Epithelial cell of esophagus (primary cell): ENCODE results near the gene ARAP1.

Experiments
- DNase-seq: peaks from one replicate; pipeline ENCODE4 v3.0.0; 2010; ENCODE audit warnings: low read depth
- H3K4me3 ChIP-seq: 2 replicates; pipeline ENCODE4 v1.5.1; 2011; ENCODE audit warnings: mild to moderate bottlenecking, low read length, control low read depth
- TF ChIP-seq, protein P1 (sequence below): IDR thresholded peaks from 2 replicates; pipeline ENCODE4 v1.5.1; 2011; ENCODE audit warnings: low read depth, mild to moderate bottlenecking, low read length, control low read depth, inconsistent platforms; ENCODE audit not compliant: insufficient read depth; ENCODE audit errors: missing control alignments

The ARAP1 gene

DNA sequence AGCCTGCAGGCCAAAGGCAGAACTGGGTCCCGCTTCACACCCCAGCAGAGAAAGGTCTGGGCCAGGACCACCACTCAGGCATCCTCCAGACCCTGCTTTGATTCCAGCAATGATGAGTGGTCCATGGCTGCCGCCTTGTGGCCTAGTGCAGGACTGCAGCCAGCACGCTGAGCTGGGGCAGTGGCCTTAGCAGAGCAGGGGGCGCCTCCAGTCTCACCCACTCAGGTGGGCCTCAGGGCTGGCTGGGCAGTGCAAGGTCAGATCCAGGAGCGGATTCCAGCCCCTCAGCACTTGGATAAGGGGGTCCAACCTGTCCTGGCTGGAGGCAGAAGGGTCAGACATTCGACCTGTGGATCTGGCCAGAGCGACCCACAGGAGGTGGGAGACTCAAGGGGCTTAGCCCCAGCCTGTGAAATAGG is 68.4 kb downstream of the ARAP1 start:
- peak; percentile 47 for DNase-seq
- H3K4me3 ChIP-seq: no peak overlapping the region
- TF ChIP-seq, protein P1, sequence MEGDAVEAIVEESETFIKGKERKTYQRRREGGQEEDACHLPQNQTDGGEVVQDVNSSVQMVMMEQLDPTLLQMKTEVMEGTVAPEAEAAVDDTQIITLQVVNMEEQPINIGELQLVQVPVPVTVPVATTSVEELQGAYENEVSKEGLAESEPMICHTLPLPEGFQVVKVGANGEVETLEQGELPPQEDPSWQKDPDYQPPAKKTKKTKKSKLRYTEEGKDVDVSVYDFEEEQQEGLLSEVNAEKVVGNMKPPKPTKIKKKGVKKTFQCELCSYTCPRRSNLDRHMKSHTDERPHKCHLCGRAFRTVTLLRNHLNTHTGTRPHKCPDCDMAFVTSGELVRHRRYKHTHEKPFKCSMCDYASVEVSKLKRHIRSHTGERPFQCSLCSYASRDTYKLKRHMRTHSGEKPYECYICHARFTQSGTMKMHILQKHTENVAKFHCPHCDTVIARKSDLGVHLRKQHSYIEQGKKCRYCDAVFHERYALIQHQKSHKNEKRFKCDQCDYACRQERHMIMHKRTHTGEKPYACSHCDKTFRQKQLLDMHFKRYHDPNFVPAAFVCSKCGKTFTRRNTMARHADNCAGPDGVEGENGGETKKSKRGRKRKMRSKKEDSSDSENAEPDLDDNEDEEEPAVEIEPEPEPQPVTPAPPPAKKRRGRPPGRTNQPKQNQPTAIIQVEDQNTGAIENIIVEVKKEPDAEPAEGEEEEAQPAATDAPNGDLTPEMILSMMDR: peak; percentile 92

DNA sequence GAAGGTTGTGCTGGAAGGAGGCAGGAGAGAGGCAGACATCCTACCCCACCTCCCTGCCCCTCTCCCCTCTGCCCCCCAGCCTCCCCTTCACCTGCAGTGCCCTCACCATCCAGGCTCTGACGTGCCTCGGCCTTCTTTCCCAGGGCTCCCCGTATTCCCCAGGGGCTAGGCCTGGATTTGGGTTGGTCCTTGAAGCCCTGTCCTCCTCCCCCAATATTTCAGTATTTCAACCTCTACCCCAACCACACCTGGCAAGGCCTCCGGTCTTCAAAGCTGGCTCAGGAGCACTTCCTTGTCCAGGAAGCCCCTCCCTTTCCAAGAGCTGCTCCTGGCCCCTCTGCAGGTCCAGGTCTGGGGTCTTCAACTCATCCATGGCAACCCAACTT is 69.4 kb downstream of the ARAP1 start:
- TF ChIP-seq, protein P1: no peak
- H3K4me3 ChIP-seq: no peak overlapping the region
- DNase-seq: no peak

DNA sequence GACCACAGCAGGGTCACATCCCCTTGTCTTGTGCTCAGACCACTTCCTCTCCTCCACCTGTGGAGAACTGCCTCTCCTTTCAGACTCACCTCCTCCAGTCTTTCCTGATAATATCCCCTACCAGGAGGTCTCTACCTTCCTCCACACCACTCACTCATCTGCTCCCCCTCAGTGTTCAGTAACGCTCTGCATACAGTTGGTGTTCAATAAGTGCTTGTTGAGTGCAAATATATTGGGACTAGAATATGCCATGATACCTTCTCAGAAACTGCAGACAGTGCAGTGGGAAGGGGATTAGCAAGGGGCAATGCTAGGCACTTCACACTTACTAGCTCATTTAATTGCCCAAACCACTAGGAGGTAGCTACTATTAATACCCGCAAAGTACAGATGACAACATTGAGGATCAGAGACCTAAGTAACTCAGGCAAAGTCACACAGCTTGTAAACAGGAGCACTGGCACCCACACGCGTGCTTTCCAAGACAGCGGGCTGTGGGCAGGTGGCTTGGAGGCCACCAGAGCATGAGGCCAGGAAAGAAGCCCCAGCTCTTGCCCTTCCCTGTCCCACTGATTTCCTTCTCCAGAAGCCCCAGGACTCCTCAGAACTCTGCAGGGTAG is 69.9 kb downstream of the ARAP1 start:
- DNase-seq: no peak
- no peak overlapping the region for H3K4me3 ChIP-seq
- TF ChIP-seq, protein P1: no peak

DNA sequence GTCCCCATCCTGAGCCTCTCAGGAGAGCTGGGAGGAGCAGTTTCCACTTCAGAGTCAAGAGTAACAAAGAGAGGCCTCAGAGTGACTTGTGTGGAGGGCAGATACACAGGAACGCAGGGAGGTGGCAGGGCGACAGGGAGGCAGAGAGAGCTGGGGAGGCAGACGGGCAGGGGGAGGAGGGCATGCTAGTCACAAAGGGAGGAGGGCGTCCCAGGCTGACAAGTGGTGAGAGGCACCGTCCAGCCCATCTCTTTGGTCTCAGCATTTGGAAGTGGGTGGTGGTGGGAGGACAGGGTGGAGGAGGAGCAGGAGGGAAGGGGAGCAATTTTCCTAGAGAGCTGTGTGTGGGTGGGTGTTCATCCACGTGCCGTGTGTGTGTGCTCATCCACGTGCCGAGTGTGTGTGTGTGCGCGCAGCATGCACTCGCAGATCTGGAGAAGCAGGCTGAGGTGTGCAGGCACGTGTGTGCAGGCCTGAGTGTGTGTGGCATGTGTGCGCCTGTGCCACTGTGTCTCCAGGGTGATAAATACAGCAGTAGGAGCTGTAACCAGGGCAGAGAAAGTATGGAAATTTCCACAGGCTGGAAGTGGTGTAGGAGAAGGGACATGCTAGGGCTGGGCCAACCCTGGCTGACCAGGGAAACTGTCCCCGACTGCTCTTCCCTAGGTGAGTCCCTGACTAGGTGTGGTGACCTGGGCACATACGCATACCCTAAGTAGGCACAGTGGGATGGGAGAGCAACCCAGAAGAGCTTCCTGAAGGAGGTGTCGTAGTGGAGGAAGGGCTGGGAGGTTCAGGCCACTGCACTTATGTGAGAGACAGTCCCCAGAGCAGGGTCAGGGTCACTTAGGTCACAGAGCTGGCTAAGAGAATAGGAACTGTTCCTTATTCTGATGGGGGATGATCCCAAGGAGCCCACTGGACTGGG is 70.7 kb downstream of the ARAP1 start:
- TF ChIP-seq, protein P1: no peak
- peak; percentile 38 for DNase-seq

DNA sequence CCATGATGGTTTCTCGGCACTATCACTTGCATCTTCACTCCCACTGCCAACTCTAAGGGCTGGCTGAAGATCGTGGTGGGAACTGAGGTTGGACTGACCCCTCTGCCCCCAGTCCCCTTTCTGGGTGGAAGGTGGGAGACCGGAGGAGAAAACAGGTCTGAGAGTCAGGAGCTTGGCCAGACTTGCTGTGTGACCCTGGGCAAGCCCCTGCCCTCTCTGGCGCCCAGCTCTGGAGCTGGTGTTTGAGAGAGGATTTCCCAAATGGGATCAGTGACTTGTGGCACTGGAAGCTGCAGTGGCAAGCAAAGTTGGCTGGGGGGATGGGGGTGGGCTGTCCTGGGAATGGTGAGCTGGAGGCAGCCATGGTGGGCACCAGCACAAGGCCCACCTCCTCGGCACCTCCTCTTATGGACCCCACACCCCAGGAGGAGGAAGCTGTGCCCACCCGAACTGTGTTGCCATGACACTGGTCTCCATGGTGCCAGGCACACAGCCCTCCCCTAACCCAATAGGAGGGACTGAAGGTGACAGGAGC is 71.5 kb downstream of the ARAP1 start:
- TF ChIP-seq, protein P1: no peak
- no peak for DNase-seq
- H3K4me3 ChIP-seq: no peak overlapping the region

More for the DNA sequence above, 70.7 kb downstream of the ARAP1 start:
- H3K4me3 ChIP-seq: no peak overlapping the region

DNA sequence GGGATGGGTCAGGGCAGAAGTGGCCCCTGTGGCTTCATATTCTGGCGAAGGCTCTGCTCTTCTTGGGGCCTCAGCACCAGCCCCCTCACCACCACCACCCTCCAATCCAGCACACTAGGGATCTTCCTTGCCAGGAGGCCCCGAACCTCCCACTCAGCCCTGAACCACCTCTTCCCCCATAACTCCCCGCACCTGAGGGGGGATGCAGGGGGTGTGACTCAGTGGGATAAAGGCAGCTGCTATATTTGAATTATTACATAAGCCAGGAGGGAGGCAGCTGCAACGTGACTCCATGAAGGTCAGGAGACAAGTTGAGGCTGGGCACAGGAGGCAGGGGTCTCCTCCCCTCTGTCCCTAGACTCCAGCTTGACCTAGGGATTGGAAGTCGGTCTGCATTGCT is 72.3 kb downstream of the ARAP1 start:
- H3K4me3 ChIP-seq: no peak overlapping the region
- TF ChIP-seq, protein P1: no peak

More for the DNA sequence above, 72.3 kb downstream of the ARAP1 start:
- DNase-seq: no peak
